AG04449 (cell line): ENCODE measurements around the gene TANGO2.

Experiments used
- CTCF ChIA-PET: fragments of 350-600 bp; formaldehyde crosslinking; extraction: SDS; loops from one replicate; lab custom pipeline; 2021; ENCODE audit warnings: antibody characterized with exemption; lab: Yijun Ruan, JAX
- POLR2A ChIA-PET: fragments of 400-600, 350-600 bp; formaldehyde crosslinking; extraction: SDS; loops from one replicate; lab custom pipeline; 2020; ENCODE audit warnings: antibody characterized with exemption, inconsistent platforms; lab: Yijun Ruan, JAX
- DNase-seq: peaks from one replicate; pipeline ENCODE4 v3.0.0-alpha.2; 2010; ENCODE audit warnings: low read depth, low spot score
- H3K4me3 ChIP-seq: 2 replicates; pipeline ENCODE4 v1.5.1; 2011; ENCODE audit warnings: low read depth, mild to moderate bottlenecking, control low read depth, low read length
- TF ChIP-seq, protein P1 (sequence below): IDR thresholded peaks from one replicate; pipeline ENCODE4 v1.5.1; 2011; ENCODE audit warnings: mild to moderate bottlenecking, moderate library complexity, low read length, control low read depth, inconsistent platforms; ENCODE audit not compliant: insufficient read depth; ENCODE audit errors: missing control alignments

TANGO2 gene

DNA sequence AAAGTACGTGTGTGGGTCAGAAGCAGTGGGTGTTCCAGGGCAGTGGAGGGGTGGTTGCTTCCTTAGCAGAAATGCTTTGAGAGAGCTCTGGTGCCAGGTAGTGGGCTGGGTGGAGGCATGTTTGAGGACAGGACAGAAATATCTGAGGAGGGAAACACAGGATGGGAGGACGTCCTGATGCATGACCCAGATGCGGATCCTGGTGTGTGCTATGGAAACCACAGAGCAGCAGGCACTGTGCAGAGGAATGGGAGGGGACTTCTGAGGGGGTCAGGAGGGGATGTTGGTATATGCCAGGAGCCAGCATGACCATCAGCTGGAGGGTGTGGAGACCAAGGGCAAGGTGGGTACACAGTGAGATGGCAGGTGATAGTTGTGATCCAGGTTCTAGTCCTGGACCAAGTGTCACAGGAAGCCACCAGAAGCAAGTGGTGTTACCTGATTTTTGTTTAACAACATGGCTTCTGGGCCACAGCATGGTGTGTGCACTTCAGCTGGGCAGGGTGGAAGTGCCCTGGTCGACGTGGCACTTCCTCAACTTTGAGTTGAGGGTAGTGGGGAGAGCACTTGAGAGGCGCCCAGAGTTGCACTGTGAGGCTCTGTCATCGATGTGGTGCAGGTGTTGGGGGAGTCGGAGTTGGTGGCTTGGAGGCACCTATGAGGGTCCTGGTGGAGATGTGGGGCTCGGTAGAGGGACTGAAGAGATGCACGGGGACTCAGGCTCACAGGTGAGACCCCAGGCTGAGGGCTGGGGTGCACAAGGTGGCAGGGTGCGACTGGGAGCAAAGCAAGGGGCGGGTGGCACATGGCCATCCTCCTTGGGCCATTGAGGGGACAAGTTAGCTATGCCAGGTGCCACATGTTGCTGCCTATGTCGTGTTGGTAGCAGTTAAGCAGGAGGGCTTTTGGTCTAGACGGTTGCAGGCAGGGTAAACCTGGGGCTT, 66.7 kb downstream of the TANGO2 start:
- ChIA-PET CTCF (interaction anchor here (1.3 kb wide), 1 partner anchor 9 kb away, joined by 4 read pairs; no protein-coding TSS in a partner anchor), POLR2A (no interaction called here)
- no peak for DNase-seq
- no peak overlapping the region for H3K4me3 ChIP-seq
- TF ChIP-seq, protein P1, sequence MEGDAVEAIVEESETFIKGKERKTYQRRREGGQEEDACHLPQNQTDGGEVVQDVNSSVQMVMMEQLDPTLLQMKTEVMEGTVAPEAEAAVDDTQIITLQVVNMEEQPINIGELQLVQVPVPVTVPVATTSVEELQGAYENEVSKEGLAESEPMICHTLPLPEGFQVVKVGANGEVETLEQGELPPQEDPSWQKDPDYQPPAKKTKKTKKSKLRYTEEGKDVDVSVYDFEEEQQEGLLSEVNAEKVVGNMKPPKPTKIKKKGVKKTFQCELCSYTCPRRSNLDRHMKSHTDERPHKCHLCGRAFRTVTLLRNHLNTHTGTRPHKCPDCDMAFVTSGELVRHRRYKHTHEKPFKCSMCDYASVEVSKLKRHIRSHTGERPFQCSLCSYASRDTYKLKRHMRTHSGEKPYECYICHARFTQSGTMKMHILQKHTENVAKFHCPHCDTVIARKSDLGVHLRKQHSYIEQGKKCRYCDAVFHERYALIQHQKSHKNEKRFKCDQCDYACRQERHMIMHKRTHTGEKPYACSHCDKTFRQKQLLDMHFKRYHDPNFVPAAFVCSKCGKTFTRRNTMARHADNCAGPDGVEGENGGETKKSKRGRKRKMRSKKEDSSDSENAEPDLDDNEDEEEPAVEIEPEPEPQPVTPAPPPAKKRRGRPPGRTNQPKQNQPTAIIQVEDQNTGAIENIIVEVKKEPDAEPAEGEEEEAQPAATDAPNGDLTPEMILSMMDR, result no peak

DNA sequence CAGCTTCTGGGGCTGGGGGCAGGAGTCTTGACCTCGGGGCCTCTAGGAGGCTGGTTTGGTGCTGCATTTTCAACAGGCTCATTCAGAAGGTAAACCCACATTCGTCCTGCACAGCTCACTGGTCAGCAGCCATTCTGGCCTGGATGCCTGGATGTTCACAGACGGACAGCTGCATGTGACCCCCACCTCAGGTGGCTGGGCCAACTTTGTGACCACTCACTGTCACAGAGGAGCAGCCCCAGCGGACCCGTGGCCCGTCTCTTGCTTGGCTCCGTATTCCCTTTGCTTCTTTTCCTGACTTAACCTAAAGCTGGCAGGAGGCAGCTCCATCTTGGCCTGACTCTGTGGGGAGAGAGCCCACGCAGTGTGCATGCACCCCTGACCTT, 67.3 kb downstream of the TANGO2 start:
- ChIA-PET POLR2A (no interaction called here), CTCF (no interaction called here)
- TF ChIP-seq, protein P1, result no peak
- no peak for DNase-seq
- H3K4me3 ChIP-seq, result no peak overlapping the region

GRCh38 chr22:20089226-20089976, 68.5 kb downstream of the TANGO2 start:
- ChIA-PET CTCF (no interaction called here), POLR2A (no interaction called here)
- no peak overlapping the region for H3K4me3 ChIP-seq
- DNase-seq, result no peak
- TF ChIP-seq, protein P1, result no peak

- CTCF ChIA-PET, result interaction anchor here (1.0 kb wide), 1 partner anchor 11 kb away, joined by 3 read pairs; no protein-coding TSS in a partner anchor
- POLR2A ChIA-PET, result interaction anchor here (0.6 kb wide), 1 partner anchor 9 kb away, joined by 3 read pairs; no protein-coding TSS in a partner anchor
- TF ChIP-seq, protein P1, result no peak
- no peak for DNase-seq
- H3K4me3 ChIP-seq, result no peak overlapping the region
Measured at GRCh38 chr22:20089977-20090729, 69.2 kb downstream of the TANGO2 start.

DNA sequence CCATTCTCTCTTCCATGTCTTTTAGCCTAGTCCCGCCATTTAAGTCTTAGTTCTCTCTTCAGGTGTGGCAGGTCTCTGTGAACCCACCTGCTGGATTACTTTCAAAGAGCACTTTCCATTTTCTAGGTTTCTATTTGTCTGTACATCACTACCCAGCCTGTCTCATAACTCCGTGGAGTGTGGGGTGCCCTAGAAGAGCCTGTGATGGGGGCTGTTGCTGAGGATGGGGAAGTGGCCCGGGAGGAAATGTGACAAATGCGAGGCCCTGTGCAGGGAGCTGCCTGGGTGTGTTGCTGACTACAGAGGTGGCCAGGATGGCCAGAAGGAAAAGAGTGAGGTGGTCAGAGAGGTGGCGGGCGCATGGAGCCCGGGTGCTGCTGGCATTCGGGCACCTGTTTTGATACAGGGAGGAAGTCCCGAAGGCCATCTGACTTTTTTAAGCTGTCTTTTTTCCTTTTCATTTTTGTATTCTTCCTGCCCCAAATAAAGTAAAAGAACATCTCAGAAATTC, 69.9 kb downstream of the TANGO2 start:
- H3K4me3 ChIP-seq, result no peak overlapping the region
- TF ChIP-seq, protein P1, result no peak
- DNase-seq, result no peak
- ChIA-PET CTCF (interaction anchor here (1.0 to 1.4 kb wide), 3 partner anchors 11 to 25 kb away, joined by 3 to 4 read pairs (median 3); partner anchors contain the start of gene RANBP1), POLR2A (no interaction called here)
